T-helper 1 cell treated with Interleukin-12 subunit alpha and Interleukin-12 subunit beta and Interleukin-4 antibody, amounts not matched to agents 30 μg/mL and 1 μg/mL, for 36 hours (primary cell): ENCODE data around the gene LCNL1.
"Not testable (repeated sequence)": the region's sequence is repeated elsewhere in the genome, so short reads cannot be mapped to it uniquely, and the experiment has no call there.

Experiments used
- H3K27ac Mint-ChIP-seq: one replicate; pipeline ENCODE4 v1.8.0; 2021; ENCODE audit warnings: mild to moderate bottlenecking, mixed read lengths
- H3K27me3 Mint-ChIP-seq: one replicate; pipeline ENCODE4 v1.8.0; 2021; ENCODE audit warnings: low read depth, mixed read lengths
- H3K36me3 Mint-ChIP-seq: one replicate; pipeline ENCODE4 v1.8.0; 2021; ENCODE audit warnings: low read depth, mixed read lengths
- H3K4me1 Mint-ChIP-seq: one replicate; pipeline ENCODE4 v1.8.0; 2021; ENCODE audit warnings: low read depth, mixed read lengths
- H3K4me3 Mint-ChIP-seq: one replicate; pipeline ENCODE4 v1.8.0; 2021; ENCODE audit warnings: mild to moderate bottlenecking, moderate library complexity, mixed read lengths
- H3K9me3 Mint-ChIP-seq: one replicate; pipeline ENCODE4 v1.8.0; 2021; ENCODE audit warnings: mixed read lengths

The LCNL1 gene

GRCh38 chr9:137029058-137029936 is 46.5 kb downstream of the LCNL1 start:
- H3K27ac Mint-ChIP-seq, result peak overlapping the region; percentile 73
- peak overlapping the region; percentile 74 for H3K4me3 Mint-ChIP-seq
- H3K27me3 Mint-ChIP-seq, result peaks cover 4% of the 10 kb centered on the region
- H3K36me3 Mint-ChIP-seq, result no peaks in the 10 kb centered on the region
- no peaks in the 10 kb centered on the region for H3K9me3 Mint-ChIP-seq
- peaks cover 26% of the 10 kb centered on the region for H3K4me1 Mint-ChIP-seq

- no peak overlapping the region for H3K27ac Mint-ChIP-seq
- H3K4me1 Mint-ChIP-seq, result peaks cover 33% of the 10 kb centered on the region
- H3K9me3 Mint-ChIP-seq, result no peaks in the 10 kb centered on the region
- peak overlapping the region; percentile 25 for H3K4me3 Mint-ChIP-seq
- H3K36me3 Mint-ChIP-seq, result no peaks in the 10 kb centered on the region
- H3K27me3 Mint-ChIP-seq, result peaks cover 4% of the 10 kb centered on the region
These were observed 47.2 kb downstream of the LCNL1 start for GRCh38 chr9:137030006-137030405.

- Mint-ChIP-seq H3K4me3 (peak overlapping the region; percentile 25), H3K27ac (peak overlapping the region; percentile 57), H3K9me3 (no peaks in the 10 kb centered on the region), H3K4me1 (peaks cover 35% of the 10 kb centered on the region), H3K36me3 (no peaks in the 10 kb centered on the region), H3K27me3 (peaks cover 4% of the 10 kb centered on the region)
These were observed 48.0 kb downstream of the LCNL1 start for GRCh38 chr9:137030538-137031527.

GRCh38 chr9:137031904-137032640 is 49.3 kb downstream of the LCNL1 start, which contains the start of gene FUT7:
TSS of gene FUT7 (minus strand) at chr9:137032088. CDS start at chr9:137031991, 97 bp downstream.
- H3K4me3 Mint-ChIP-seq, result peak within 1 kb of the TSS; percentile 67
- peaks cover 35% of the 10 kb centered on the region for H3K4me1 Mint-ChIP-seq
- H3K36me3 Mint-ChIP-seq, result no peaks in the 10 kb centered on the region
- H3K9me3 Mint-ChIP-seq, result no peaks in the 10 kb centered on the region
- H3K27ac Mint-ChIP-seq, result peak within 1 kb of the TSS; percentile 36
- peaks cover 4% of the 10 kb centered on the region for H3K27me3 Mint-ChIP-seq

- H3K27ac Mint-ChIP-seq, result peak overlapping the region; percentile 59
- no peak overlapping the region for H3K4me3 Mint-ChIP-seq
- no peaks in the 10 kb centered on the region for H3K9me3 Mint-ChIP-seq
- peaks cover 32% of the 10 kb centered on the region for H3K4me1 Mint-ChIP-seq
- H3K36me3 Mint-ChIP-seq, result no peaks in the 10 kb centered on the region
- no peaks in the 10 kb centered on the region for H3K27me3 Mint-ChIP-seq
These were observed 50.1 kb downstream of the LCNL1 start for GRCh38 chr9:137032858-137033257.

GRCh38 chr9:137033481-137033880 is 50.7 kb downstream of the LCNL1 start:
- H3K36me3 Mint-ChIP-seq, H3K4me3 Mint-ChIP-seq, H3K27me3 Mint-ChIP-seq, H3K9me3 Mint-ChIP-seq: not testable (repeated sequence)
- peak overlapping the region; percentile 59 for H3K27ac Mint-ChIP-seq
- peaks cover 32% of the 10 kb centered on the region for H3K4me1 Mint-ChIP-seq

GRCh38 chr9:137034039-137034708 is 51.4 kb downstream of the LCNL1 start:
- no peaks in the 10 kb centered on the region for H3K9me3 Mint-ChIP-seq
- H3K36me3 Mint-ChIP-seq, result no peaks in the 10 kb centered on the region
- H3K4me1 Mint-ChIP-seq, result peaks cover 32% of the 10 kb centered on the region
- H3K4me3 Mint-ChIP-seq, result peak overlapping the region; percentile 73
- H3K27me3 Mint-ChIP-seq, result no peaks in the 10 kb centered on the region
- peak overlapping the region; percentile 80 for H3K27ac Mint-ChIP-seq

GRCh38 chr9:137034709-137035506 is 52.1 kb downstream of the LCNL1 start:
- H3K27me3 Mint-ChIP-seq, result no peaks in the 10 kb centered on the region
- H3K4me1 Mint-ChIP-seq, result peaks cover 27% of the 10 kb centered on the region
- peak overlapping the region; percentile 73 for H3K4me3 Mint-ChIP-seq
- no peaks in the 10 kb centered on the region for H3K36me3 Mint-ChIP-seq
- peak overlapping the region; percentile 80 for H3K27ac Mint-ChIP-seq
- H3K9me3 Mint-ChIP-seq, result no peaks in the 10 kb centered on the region
